Fibroblast of skin of scalp (primary cell): Measurements from ENCODE around the gene PTPN4.
"Not testable (repeated sequence)": the region's sequence is repeated elsewhere in the genome, so short reads cannot be mapped to it uniquely, and the experiment has no call there.

Experiments used
- DNase-seq: peaks from one replicate; pipeline ENCODE4 v3.0.0-alpha.2; 2013

The PTPN4 gene

DNA sequence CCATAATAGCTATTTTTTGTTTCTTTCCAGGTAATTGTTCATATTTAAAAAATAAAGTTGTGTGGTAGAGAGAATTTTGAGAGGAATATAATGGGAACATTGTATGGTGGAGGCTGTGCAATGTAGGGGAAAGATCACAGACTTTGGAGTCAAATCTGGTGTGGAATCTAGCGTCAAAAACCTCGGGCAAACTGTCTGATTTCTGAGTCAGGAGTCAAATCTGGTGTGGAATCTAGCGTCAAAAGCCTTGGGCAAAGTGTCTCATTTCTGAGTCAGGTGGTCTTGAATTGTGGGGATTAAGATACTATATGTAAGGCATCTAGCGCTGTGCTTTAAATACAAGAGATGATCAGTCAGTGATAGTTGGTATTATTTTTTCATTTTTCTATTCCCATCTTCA is 5.1 kb downstream of the PTPN4 start:
- DNase-seq = no peak

- DNase-seq = no peak
These were observed 5.8 kb downstream of the PTPN4 start for GRCh38 chr2:119765433-119766002.

GRCh38 chr2:119766944-119767343 is 7.2 kb downstream of the PTPN4 start:
- DNase-seq = no peak

- DNase-seq = no peak
These were observed 9.0 kb downstream of the PTPN4 start for GRCh38 chr2:119768742-119769141.

DNA sequence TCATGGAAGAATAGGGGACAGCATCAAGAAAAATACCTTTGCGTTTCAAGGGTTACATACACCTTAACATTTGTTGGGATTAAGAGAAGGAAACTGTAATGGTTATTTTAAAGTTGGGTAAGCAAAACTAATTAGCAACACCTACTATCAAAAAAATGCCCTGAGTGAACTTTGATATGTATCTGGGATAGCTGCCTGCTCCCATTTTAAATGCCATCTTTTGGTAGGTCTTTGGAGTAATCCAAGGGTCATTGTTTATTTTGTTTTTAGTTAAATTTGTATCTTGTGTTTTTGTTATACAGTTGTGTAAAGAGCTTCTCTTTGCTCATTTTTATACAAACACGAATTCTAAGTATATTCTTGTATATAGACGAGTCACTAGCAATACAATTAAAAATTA is 9.9 kb downstream of the PTPN4 start:
- no peak for DNase-seq

DNA sequence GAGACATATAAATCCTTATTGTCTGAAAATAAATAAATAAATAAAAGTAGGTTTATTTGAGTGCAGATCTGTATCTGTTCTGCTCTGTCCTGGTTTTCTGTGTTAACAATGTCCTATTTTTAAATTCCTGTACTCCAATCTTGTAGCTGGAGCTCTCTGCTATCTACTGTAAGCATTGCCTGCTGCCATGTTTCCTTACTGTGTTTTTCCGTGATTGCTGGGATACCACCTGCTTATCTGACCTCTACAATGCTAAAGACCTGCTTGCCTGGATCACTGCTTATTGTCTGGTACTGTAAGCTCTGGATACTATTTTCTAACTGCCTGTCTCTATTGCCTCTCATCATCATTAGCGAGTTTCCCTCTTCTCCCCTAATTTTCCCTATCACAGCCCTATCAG is 11.6 kb downstream of the PTPN4 start:
- no peak for DNase-seq

DNA sequence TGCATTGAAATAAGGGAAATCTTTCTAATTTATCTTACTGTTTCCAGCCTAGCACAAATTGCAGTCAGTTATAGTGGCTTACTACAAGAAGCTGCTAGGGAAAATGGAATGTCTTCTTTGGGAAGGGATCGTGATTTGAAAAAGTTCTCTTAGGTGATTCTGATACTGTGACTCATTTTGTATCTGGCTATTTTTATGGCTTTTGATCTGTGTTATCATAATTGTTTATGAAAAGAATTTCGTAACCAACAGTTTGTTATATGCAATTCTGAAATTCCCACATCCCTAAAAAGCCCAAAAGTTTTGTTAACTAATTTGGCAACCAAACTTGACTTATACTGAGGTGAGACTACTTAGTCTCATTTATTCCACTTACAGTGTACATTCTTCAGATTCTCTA is 12.4 kb downstream of the PTPN4 start:
- DNase-seq = no peak

DNA sequence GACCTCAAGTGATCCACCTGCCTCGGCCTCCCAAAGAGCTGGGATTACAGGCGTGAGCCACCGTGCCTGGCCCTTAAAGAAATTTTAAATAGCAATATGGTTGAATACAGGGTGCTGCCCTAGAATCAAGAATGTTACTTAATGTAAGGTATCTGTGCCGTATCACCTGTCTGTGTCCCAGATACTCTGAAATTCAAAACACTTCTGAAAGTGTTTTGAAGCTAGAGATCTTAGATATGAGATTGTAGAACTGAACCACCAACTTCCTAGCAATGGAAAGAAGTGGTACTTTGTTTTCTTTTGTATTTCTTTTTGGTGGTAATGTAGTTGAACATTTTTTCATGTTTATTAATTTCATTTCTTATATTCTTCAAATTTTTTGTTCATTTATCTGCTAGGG is 13.0 kb downstream of the PTPN4 start:
- DNase-seq = no peak

DNA sequence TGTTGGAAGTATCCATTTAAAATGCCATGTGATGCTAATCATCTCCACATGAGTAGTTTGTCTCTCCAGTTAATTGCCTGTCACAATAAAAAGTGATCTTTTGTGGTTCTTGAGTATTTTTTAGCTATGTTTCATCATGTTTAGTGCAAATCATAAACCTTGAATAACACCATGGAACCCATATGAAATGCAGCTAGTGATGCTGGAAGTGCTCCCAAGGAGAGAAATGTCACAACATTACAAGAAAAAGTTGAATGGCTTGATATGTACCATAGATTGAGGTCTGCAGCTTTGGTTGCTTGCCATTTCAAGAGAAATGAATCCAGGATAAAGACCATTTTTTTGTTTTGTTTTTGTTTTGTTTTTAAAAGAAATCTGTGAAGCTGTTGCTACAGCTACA is 14.3 kb downstream of the PTPN4 start:
- DNase-seq = no peak

- no peak for DNase-seq
These were observed 15.4 kb downstream of the PTPN4 start for GRCh38 chr2:119775102-119775501.

DNA sequence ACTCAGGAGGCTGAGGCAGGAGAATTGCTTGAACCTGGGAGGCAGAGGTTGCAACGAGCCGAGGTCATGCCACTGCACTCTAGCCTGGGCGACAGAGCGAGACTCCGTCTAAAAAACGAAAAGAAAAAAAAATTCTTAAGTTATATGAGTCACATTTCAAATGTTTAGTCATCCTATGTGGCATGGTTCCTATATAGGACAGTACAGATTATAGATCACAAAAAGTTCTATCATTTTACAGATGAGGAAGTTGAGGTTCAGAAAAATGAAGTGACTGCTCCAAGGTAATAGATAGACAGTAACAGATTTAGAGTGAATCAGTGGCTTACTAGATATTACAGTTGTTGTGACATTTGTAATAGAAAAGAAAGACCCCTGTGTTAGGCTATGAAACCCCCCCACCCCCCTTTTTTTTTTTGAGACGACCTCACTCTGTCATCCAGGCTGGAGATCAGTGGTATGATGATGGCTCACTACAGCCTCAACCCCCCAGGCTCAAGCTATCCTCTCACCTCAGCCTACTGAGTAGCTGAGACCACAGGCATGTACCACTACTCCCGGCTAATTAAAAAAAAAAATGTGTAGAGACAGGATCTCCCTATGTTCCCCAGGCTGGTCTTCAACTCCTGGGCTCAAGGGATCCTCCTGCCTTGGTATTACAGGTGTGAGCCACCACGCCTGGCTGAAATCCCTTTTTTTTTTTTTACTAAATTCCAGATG is 22.7 kb downstream of the PTPN4 start:
- peak; percentile 53 for DNase-seq

GRCh38 chr2:119784876-119785275 is 25.2 kb downstream of the PTPN4 start:
- no peak for DNase-seq

DNA sequence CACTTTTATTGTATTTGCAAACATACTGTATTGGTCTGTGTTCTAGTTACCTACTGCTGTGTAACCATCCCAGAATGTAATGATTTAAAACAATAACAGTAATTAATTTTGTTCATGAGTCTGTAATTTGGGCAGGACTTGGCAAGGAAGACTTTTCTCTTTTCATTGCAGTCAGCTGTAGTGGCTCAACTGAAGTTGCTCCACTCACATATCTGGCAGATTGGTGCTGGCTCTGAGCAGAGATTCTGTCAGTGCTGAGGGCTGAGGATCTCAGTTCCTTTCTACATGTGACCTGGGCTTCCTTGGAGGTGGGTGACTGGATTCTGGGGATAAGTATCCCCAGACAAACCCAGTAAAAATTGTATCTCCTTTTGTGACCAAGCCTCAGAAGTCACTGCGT is 26.6 kb downstream of the PTPN4 start:
- DNase-seq = no peak

DNA sequence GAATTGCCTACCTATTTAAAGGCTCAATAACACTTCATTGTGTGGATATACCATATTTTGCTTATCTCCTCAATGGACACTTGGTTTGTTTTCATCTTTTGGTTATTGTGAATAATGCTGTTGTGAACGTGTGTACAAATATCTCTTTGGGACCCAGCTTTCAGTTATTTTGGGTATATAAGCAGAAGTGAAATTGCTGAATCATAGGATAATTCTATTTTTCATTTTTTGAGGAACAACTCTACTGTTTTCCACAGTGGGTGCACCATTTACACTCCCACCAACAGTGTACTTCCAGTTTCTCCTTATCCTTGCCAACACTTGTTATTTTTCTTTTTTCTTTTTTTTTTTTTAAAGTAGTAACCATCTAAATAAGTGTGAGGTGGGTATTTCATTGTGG is 29.0 kb downstream of the PTPN4 start:
- DNase-seq = no peak

DNA sequence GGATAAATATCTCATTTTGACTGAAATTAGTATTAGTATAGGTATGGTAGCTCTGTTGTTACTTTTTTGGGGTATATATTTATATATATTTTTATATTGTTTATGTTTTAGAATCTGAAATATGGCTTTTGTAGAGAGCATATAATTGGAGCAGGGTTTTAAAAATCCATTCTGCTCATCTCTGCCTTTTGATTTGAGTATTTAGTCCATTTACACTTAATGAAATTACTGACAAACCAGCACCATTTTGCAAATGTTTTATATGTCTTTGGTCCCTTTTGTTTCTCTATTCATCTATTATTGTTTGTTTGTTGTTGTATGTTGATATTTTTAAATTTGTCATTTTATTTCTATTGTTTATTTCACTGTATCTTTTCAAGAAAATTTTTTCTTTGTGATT is 30.7 kb downstream of the PTPN4 start:
- no peak for DNase-seq

DNA sequence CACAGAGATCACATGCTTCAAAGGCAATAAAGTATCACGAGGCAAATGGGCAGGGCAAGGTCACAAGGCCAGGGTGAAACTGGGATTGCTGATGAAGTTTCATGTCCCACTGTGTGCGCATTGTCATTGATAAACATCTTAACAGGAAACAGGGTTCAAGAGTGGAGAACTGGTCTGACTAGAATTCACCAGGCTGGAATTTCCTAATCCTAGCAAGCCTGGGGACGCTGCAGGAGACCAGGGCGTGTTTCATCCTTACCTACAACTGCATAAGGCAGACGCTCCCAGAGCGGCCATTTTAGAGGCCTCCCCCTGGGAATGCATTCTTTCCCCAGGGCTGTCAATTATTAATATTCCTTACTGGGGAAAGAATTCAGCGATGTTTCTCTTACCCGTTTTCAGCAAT is 33.2 kb downstream of the PTPN4 start:
- DNase-seq = no peak

DNA sequence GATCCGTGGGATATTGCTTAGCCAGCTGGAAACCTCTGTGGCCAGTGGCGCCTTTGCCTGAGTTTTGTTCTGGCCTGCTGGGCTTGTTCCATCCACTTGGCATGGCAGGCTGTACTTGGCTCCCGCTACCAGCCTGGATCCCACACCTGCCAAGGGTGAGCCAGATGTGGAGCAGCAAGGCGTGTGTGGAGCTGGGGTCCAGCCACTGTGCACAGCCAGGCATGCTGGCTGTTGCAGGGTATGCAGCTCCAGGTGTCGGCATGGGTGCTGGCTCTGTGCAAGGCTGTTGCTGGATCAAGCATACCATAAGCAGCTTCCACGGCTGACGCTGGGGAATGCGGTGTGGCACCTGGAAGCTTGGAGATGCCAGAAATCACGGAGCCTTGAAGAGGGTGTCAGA is 34.5 kb downstream of the PTPN4 start:
- DNase-seq = no peak

GRCh38 chr2:119795309-119796303 is 35.9 kb downstream of the PTPN4 start:
- no peak for DNase-seq

DNA sequence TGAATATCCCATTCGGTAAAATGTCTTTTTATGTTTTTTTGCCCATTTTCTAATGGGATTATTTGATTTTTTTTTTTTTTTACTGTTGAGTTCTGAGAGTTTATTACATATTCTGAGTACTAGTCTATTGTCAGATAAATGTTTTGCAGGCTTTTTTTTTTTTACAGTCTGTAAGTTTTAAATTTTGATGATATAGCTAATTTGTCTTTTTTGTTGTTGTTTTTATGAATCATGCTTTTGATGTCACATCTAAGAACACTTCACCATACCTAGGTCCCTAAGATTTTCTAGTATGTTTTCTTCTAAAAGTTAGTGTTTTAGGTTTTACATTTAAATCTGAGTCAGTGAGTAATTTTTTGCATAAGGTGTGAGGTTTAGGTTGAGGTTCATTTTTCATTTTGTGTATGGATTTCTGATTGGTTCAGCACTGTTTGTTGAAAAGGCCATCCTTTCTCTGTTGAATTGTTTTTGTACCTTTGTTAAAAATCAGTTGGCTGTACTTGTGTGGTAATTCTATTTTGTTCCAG is 40.7 kb downstream of the PTPN4 start:
- no peak for DNase-seq

GRCh38 chr2:119801040-119801439 is 41.3 kb downstream of the PTPN4 start:
- no peak for DNase-seq

DNA sequence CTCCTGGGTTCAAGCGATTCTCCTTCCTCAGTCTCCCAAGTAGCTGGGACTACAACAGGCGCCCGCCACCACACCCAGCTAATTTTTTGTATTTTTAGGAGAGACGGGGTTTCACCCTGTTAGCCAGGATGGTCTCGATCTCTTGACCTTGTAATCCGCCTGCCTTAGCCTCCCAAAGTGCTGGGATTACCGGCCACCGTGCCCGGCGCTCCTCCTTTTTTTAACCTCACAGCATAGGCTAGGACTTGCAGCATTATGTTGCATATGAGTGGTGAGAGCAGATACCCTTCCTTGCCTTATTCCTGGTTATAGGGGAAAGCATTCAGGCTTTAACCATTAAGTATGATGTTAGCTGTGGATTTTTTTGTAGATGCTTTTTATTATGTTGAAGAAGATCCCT is 42.3 kb downstream of the PTPN4 start:
- not testable (repeated sequence) for DNase-seq

DNA sequence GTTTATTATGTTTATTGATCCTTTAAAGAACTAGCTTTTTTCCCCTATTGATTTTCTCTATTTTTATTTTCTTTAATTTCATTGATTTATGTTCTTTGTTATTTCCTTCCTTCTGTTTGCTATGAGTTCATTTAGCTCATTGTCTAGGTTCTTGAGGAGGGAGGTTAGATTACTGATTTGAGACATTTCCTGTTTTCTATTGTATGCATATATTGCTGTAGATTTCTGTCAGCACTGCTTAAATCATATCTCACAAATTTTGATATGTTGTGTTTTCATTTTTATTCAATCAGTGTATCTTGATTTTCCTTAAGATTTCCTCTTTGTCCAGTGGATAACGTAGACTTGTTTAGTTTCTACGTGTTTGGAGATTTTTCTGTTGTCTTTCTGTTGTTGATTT is 43.4 kb downstream of the PTPN4 start:
- no peak for DNase-seq

GRCh38 chr2:119804409-119804808 is 44.7 kb downstream of the PTPN4 start:
- not testable (repeated sequence) for DNase-seq
